GM20000 (cell line): ENCODE measurements around the gene CCDC106.

Experiments used
- DNase-seq: peaks from one replicate; pipeline ENCODE4 v3.0.0; 2012; ENCODE audit warnings: low spot score
- TF ChIP-seq, protein P1 (sequence below): IDR thresholded peaks from 2 replicates; pipeline ENCODE4 v1.5.1; 2012; ENCODE audit warnings: mild to moderate bottlenecking, control low read depth; ENCODE audit errors: extremely low read depth, missing control alignments

CCDC106 gene

DNA sequence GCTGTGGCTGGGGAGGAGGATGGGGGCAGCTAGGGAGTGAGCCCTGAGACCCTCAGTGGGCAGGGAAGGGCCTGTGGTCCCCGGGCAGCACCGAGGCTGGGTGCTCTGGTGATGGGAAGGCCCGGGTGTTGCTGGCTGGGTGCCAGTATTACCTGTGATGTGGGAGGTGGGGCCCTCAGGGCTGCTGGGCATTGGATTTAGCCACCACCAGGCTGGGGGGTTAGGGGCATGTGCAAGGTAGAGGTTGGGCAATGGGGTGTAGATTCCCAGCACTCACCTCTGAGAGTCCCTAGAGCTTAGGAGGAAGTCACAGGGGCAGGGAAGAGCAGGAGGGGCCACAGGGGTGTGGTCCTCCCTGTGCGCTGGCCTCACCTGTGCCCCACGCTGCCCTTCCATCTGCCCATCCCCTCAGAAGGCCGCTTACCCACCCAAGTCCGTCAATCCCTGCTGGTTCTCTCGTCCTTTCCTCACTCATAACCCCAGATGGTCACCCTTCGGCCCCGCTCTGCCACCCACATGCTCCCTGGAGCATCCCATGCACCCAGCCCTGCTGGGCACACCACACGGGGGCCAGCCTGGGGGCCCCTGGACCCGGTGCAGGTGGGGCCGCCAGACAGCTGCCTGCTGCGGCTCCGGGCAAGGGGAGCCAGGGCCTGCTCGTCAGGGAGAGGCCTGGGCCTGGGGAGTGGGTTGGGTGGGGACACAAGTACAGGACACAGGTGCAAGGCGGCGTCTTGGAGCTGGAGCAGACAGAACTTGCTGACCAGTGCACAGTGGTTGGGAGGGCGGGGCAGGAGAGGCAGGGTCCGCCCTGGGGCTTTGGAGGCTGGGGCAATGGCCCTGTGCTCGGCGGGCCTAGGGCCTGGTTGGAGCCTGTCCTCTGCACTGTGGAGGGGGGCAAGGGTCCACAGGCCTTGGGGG is 39.5 kb downstream of the CCDC106 start:
- TF ChIP-seq, protein P1, sequence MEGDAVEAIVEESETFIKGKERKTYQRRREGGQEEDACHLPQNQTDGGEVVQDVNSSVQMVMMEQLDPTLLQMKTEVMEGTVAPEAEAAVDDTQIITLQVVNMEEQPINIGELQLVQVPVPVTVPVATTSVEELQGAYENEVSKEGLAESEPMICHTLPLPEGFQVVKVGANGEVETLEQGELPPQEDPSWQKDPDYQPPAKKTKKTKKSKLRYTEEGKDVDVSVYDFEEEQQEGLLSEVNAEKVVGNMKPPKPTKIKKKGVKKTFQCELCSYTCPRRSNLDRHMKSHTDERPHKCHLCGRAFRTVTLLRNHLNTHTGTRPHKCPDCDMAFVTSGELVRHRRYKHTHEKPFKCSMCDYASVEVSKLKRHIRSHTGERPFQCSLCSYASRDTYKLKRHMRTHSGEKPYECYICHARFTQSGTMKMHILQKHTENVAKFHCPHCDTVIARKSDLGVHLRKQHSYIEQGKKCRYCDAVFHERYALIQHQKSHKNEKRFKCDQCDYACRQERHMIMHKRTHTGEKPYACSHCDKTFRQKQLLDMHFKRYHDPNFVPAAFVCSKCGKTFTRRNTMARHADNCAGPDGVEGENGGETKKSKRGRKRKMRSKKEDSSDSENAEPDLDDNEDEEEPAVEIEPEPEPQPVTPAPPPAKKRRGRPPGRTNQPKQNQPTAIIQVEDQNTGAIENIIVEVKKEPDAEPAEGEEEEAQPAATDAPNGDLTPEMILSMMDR = no peak
- no peak for DNase-seq

DNA sequence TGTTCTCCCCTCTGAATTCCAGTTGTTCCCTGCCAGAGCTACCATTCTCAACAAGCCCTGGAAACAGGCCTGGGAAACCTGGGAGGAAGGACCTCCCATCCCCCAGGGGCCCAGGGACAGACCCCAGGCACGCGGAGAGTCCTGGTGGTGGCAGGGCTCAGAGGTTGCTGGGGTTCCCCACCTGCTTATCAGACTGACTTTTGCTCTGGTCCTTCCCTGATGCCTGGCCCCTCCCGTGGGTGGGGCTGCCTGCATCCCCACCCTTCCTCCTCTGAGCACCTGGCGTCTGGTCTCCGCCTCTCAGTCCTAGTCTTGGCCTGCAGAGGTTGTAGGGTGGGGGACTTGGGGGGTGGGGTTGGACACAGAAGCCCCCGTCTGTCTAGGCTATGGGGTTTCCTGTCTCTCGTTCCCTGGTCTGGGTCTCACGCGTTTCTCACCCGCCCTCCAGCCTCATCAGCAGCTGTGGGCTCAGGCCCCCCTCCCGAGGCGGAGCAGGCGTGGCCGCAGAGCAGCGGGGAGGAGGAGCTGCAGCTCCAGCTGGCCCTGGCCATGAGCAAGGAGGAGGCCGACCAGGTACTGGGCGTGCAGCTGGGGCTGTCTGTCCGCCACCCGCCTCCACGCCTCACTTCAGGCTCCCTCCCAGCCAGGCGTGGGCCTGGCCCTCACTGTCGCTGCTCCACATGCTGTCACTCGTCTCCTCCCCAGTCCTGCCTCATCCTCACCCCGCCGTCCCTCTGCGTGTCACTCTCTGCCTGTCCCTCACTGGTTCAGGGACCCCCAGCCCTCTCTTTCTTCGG is 40.6 kb downstream of the CCDC106 start:
- DNase-seq = no peak
- TF ChIP-seq, protein P1 = no peak

DNA sequence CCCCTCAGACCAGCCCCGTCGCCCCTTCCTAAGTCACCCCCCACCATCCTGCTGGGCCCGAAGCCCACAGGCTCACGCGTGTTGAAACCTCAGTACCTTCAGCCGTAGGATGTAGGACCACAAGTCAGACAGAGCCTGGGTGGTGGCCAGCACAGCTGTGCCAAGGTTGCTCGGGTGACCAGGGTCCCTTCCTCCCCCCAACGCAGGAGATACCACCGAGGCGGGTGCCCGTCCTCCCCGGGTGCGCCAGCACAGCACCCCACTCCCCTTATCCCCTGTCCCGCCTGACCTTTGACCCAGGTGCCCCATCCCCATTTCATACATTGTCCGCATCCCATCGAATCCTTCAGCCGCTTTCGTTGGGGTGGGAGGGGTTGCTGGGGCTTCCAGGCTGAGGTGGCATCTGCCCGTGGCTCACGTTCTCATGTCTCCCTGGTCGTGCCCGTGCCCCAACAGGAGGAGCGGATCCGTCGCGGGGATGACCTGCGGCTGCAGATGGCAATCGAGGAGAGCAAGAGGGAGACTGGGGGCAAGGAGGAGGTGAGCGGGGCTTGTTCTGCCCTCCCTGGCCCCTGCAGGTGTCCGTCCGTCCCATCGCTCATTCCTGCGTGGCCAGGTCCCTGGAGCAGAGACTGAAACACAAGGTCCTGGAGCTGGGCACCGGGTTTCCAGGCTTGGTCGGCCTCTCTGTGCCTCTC is 41.5 kb downstream of the CCDC106 start:
- no peak for DNase-seq
- TF ChIP-seq, protein P1 = no peak

DNA sequence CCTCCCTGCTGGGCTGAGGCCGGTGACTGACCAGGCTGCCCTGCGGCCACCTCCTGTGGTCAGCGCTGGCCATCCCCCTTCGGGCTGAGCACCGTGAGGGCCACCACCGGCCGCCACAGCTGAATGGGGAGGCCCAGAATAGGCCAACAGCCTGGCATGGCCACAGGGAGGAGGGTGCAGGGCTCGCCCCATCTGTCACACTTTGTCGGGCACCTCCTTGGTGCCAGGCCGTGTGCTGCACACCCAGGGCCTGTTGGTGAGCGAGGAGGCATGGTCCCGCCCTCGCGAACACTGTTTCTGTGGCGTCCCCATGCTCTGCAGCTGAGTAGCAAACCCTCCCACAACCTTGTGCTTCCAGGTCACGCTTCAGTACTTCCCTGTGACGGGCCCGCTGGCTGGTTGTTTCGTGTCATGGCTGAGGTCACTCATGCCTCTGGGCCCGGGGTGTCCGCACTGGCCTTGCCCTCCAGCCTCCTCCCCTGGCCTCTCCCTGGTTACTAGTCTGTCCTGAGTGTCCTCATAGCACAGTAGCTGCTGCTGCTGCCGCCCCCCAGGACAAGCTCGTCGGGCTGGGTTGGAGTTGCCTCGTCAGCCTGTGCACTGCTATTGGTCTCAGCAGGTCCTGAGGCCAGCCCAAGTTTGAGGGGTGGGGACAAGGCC is 42.2 kb downstream of the CCDC106 start:
- TF ChIP-seq, protein P1 = no peak
- DNase-seq = no peak

DNA sequence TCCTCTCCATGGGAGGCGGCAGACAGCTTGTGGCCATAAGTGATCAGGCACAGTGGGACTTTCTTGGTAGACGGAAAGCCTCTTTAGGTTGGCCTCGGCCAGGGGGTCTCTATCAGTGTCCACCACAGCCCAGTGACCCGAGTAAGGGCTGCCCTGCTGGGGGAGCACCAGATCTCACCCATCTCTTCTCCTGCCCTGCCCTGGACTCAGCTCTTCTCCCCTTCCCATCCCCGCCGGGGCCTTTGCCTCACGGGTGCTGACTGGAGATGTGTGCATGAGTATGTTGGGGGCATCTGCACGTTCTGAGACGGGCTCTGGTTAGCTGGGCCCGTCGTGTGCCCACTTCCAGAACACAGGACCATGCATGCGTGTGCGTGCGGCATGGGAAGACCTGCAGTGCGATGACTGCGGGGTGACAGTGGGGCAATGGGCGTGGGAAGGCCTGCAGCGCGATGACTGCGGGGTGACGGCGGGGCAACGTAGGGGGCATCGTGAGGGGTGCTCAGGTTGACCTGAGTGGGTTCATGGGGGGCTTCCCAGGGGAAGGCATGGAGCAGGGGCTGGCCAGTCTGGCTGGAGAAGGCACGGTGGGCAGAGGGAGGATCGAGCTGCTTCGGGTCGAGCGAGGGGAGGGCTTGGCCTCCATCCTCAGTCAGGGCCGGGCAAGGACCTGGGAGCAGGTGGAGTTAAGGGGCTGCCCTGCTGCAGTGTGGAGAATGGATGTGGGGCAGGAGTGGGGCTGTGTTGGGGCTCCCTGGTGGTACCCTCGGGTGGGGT is 42.9 kb downstream of the CCDC106 start:
- TF ChIP-seq, protein P1 = no peak
- DNase-seq = no peak
